GM18526 (cell line): ENCODE measurements around the gene TOX2.

Experiments used
- POLR2A ChIP-seq: IDR thresholded peaks from 3 replicates; pipeline ENCODE4 v1.6.1; 2011; ENCODE audit not compliant: insufficient read length; ENCODE audit errors: extremely low read depth

The TOX2 gene

DNA sequence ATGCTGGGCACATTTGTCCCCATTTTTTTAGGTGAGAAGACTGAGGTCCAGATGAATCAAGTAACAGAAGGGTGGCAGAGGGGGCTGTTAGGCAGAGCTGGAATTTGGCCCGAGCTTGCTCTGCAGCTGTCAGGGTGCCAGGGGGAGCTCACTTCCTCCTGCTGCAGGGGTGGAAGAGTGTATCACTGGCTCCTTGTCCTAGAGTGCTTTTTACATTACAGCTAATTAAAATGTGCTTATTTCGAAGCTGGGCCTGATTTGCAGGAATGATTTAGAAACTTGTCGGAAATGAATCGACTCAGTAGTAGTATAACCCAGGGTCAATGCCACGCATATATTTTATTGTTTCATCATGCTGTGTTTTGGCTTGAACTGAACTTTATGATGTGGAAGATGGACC lies 11.1 kb downstream of the TOX2 start:
- no peak for TF ChIP-seq POLR2A

DNA sequence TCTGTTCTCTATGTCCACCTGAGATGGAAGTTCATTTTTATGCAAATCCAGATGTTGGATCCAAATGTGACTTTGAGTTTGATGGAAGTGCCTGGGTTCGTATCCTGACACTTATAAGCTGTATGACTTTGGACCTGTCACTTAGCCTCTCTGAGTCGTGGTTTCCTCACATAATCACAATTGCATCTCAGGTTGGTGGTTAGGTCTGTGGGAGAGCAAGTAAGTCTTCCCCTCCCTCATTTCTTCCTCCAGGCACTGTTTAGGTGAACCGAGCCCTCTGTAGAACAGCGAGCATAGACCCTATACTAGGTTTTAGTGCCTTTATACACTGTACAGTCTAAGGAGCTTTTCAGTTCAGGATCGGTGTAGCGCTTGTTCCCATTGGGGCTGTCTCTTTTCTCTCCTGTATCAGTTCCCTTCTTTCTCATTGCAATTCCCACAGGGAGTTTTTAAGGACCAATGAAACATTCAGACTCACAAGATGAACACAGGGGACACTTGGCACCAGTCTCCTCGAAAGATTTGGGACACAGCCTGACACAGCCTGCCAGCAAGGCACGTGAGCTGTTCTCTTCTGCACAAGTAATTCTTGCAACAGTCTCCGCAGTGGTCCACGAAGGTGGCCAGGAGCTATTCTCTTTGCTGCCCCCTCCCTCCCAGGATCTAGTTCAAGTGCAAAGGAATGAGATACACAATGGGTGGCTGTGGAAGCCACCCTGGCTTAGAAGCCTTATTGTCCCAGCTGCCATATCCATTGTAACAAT lies 11.8 kb downstream of the TOX2 start:
- no peak for TF ChIP-seq POLR2A

DNA sequence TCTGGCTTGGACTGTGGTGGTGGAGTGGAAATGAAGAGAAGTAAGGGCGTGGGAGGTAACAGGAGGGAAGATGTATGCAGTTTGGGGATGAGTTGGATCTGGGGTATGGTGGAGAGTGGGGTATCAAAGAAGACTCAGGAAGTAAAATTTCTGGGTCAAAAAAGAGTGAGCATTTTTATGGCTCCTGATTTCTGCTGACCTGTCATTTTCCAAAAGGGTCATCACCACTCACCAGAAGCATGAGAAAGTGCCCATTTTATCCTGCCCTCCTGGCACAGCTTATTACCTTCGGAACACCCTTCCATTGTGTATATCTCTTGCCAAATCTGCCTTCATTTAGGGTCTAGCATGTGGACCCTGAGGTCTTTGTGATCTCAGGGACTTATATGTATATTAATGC lies 17.3 kb downstream of the TOX2 start:
- TF ChIP-seq POLR2A = no peak

DNA sequence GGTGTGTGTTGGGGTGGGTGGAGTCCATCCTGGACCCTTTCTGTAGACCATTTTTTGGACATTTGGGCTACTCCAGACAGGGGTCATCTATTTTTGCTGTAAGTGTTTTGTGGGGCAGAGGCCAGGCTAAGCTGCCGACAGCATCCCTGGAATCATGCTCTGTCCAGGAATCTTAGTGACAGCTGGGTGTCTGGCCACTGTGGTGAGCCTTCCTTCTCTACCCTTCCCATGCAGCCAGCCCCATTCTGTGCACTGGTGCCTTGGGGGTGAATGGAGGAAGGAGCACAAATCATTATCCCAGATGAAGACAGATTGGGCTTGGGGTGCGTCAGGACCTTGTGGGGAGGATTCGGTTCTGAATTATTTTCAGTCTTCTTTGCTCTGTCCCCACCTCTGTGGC lies 20.2 kb downstream of the TOX2 start:
- no peak for TF ChIP-seq POLR2A

DNA sequence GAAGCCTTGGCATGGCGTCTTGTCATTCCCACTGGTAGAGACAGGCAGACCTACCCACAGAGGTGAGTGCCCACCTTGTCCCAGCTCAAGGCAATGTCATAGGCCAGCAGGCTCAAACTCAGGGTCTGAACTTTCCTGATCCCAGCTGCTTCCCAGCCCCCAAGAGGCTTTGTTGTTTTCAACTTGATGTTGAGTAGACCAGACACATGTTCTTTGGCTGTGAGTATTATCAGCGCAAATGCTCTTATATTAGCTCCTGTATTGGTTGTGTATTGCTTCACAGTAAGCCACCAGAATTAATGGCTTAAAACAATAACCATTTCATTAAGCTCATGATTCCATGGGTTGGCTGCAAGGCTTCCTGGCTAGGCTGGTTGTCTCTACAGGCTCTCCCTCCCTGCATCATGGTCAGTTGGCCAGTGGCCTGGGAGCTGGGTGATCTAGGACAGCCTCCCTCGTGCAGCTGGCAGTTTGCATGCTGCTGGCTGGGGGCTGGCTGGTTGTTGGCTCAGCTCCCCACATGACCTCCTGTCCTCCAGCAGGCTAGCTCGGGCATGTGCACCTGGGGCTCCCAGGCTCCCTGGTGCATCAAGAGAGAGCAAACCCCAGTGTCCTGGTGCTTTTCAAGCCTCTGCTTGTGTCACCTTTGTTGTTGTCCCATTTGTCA lies 21.6 kb downstream of the TOX2 start:
- TF ChIP-seq POLR2A = no peak

DNA sequence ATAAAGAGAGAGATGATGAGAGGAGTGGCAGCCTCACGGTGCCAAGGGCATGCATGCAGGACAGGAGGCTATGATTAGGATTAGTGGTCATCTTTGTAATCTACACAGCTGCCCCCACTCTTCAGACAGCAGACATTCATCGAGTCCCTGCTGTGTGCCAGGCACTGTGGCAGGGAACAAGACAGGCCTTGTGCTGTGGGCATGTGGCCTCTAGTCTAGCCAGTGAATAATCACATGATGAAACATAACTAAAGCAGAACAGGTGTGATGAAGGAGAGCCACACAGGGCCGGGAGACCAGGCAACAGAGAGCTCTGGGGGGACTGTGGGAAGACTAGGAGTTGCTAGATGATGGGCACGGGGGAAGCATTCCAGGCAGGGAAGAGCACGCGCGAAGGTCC lies 22.2 kb downstream of the TOX2 start:
- TF ChIP-seq POLR2A = no peak

DNA sequence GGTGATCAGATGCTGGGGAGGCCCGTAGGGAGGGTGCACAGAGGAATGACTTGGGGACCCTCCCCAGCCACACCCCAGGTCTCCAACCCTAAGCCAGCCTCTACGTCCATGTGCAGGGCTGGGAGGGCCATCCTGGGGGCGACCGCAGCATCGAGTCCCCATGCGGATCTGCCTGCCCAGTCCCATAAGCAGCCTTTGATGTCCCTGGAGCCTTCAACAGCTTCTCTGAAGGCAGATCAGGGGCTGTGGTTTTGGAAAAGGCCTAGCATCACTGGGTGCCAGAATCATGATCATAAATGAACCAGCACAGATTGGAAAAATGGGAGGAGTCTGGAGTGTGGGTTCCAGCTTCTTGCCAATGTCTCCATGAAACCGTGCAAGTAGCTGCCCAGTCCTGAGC lies 22.9 kb downstream of the TOX2 start:
- no peak for TF ChIP-seq POLR2A

DNA sequence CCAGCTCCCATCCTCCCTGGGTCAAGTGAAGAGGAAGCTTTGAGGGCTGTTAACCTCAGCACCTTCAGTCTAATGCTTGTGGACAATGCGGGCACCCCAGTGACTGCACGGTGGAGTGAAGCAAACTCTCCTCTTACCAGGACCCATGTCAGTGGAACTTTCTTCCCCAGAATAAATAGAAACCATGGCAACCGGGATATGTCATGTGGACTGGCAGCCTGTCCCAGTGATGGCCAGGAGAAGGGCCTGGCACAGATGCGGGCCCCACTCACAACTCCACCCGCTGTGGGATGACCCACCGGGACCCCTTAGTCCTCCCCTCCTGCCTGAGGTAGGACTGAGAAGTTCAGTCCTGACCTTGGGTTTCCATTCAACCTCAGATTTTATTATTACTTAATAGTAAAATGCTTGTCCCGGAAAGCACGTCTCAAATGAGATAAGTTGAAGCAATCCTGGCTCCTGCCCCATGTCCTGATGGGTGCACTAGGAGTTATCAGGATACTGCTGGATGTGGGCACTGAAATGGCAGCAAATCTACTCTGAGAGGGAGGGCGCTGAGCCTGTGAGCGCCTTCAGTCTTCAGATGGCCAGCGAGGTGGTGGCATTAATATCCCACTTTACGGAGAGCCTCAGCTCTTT lies 23.5 kb downstream of the TOX2 start:
- no peak for TF ChIP-seq POLR2A

DNA sequence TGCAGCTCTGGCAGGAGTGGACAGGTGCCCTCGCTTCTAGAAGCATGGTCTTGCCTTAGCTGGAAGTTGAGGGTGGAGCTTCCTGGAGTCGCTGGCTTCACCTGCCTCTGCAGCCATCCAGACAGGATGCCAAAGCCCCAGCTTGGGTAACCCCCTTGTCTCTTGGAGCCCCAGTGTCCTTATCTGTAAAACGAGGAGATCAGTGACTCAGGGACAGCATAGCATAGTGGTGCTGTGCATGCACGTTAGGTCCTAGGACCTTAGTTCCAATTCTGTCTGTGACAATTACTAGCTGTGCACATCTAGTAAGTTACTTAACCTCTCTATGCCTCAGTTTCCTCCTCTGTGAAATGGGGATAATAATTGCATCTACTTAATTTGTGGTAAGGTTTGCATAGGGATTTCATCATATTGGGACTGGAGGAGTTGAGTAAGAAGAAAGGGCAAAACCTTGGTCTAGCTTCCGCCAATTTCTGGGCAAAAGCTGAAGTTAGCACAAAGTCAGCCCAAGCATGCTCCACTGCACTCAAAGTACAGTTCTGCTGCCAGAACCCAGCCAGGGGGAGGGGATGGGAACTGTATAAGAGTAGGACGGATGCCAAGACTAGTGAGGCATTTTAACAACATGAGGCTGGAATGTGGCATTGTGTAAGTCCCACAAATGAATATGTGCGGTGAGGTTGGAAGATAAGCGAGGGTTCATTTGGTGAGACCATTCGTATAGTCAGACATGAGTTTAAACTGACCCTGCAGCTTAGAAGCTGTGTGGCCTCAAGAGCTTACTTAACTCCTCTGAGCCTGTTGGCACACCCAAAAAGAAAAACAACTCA lies 24.5 kb downstream of the TOX2 start:
- TF ChIP-seq POLR2A = no peak

DNA sequence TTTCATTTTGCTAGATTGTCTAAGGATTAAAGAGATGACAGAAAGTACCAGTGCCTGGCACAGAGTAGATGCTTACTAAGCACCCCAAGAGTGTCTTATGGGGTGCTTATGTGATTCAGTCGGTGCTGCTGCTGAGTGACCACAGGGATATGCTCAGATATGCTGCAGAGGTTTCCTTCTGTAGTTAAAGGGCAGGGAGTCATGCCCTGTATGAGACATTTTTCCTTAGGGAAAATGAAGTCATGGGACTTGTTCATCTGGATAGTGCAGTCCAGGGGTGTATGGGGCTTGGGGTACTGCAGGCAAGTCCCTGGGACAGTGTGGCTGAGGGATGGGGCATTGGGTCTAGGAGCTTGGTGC lies 25.1 kb downstream of the TOX2 start:
- TF ChIP-seq POLR2A = no peak

DNA sequence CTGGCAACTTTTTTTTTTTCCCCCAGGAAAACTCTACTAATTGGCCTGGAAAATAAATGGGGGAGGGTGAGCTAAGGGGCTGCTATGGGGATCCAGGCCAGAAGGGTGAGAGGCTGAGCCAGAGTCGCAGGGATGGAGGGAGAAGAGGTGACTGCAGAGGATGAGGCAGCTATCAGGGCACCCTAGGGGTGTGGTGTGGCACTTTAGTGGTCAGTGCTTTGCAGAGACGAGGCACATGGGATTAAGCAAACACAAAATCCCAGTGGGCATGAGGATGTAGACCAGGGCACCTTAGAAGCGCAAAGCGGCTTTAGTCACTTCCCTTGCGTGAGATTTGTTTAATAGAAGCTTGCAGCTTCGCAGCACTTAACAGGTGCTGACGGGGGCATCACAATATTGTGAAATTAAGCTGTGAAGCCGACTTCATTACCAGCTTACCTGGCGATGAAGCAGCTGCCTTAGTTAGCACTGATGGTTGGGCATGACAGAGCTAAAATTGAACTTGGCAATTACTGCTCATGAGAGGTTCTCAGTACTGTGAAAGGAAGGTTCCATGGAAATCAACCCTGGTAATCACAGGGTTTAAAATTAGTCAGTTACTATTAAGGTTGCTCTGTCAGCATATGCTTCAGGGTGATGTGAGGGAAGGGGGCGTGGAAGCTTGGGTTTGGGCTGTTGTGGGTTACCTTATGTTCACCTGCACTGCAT lies 26.0 kb downstream of the TOX2 start:
- no peak for TF ChIP-seq POLR2A

DNA sequence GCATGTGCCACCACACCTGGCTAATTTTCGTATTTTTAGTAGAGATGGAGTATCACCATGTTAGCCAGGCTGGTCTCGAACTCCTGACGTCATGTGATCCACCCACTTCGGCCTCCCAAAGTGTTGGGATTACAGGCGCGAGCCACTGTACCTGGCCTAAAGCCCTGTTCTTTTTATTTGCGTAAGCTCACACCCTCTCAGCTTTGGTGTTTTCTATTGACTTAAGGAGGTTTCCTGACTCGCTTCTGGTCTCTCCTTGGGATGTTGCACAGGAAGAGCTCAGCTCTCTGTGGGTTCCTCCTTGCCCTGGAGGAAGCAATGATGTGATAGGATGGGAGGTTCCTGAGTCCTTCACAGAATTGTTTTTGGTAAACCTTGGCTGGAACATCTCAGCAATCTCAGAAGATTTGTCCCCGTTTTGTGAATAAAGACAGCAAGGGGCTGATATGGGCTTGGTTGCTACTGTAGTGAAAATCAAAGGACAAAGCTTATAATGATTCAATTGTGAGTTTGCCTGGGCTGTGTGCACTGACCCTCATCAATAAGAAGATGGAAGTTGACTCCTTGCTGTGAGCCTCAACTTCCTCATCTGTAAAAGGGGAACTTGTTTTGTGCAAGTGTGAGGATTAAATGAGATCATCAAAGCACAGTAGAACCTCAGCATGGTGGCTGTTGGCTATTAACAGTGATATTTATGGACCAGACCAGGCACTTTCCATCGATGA lies 27.0 kb downstream of the TOX2 start:
- TF ChIP-seq POLR2A = no peak

DNA sequence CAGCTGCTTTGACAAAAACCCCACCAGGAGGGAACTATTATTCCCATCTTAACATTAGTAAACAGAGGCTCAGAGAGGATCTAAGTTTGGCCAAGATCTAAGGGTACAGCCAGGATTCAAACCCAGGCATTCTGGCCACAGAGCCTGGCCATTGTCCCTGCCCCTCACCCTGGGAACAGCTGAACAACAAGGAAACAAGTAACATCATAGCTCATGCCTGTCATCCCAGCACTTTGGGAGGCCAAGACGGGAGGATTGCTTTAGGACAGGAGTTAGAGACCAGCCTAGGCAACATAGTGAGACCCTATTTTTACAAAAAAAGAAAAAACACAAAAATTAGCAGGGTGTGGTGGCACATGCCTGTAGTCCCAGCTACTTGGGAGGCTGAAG lies 27.5 kb downstream of the TOX2 start:
- no peak for TF ChIP-seq POLR2A

DNA sequence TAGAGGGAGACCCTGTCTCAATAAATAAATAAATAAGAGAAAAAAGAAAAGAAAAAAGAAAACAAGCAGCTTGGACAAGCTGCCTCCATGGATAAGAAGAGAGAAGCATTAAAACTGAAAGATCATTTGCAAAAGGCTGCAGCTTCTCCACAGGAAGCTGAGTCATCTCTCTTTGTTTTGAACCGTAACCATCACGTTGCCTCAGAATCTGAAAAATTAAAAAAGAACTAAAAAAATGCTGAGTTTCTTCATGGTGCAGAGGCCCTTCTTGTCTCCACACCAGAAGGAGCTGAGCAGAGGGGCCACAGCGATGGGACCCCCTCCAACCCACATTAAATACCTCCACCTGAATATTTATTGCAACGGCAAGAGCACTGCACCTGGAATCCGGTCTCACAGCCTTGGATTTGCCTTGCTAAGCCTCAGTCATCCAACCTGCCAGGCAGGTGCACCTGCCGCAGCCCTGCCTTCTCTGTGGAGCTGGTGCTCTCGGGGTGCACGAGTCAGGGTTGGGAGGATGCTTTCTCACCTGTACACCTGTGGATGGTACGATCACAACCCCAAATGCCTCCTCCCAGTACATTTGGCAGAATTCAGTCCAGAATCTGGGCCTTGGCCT lies 28.1 kb downstream of the TOX2 start:
- TF ChIP-seq POLR2A = no peak
